HepG2 (cell line): ENCODE measurements around the gene DIPK1A. TPM values are rescaled to one million over a fixed set of nuclear protein-coding genes. Genes with fewer than 3 reads are reported as not detected.

Experiments used
- ATAC-seq: fragments of 200-7000 bp; cut with Tn5 transposase; 3 replicates; pipeline ENCODE4 v1.9.1; 2020; ENCODE audit warnings: mild to moderate bottlenecking, moderate library complexity
- BruUV-seq: library from RNA; stranded (reverse); fragments of 400-500 nt; replicated peaks from 2 replicates; lab custom pipeline; 2021; lab: Mats Ljungman, UMichigan
- CTCF ChIA-PET: fragments of 300-600 bp; formaldehyde crosslinking; extraction: SDS; loops from one replicate; lab custom pipeline; 2021; ENCODE audit warnings: low total read pairs, inconsistent platforms, low intra/inter-chr PET ratio; lab: Yijun Ruan, JAX
- POLR2A ChIA-PET: fragments of 350-600 bp; sonication (Branson Sonifier 250); formaldehyde crosslinking; loops from one replicate; lab custom pipeline; 2020; ENCODE audit warnings: antibody characterized with exemption, inconsistent platforms; lab: Yijun Ruan, JAX
- DNase-seq: peaks from one replicate; pipeline ENCODE4 v3.0.0-alpha.2; 2015; ENCODE audit warnings: low spot score
- FAIRE-seq: peaks from 3 replicates; lab custom pipeline; 2011; peaks lifted over from hg19 to GRCh38; lab: Jason Lieb, UNC
- H2AFZ ChIP-seq: one replicate; pipeline ENCODE4 v1.6.1; 2011; ENCODE audit warnings: low read length, inconsistent platforms
- H3K27ac ChIP-seq: fragments of 300-600 bp; 3 replicates; pipeline ENCODE4 v1.8.0; 2011; ENCODE audit warnings: mixed run types, mild to moderate bottlenecking, mixed read lengths, low read length, inconsistent platforms; ENCODE audit not compliant: insufficient read depth; ENCODE audit errors: extremely low read length
- H3K27me3 ChIP-seq, 2 experiments: fragments of 200-600 bp in 1 of 2; 2 replicates in 1 of 2; 3 replicates in 1 of 2; pipeline versions ENCODE4 v1.6.0 to v1.8.0; 2011; ENCODE audit warnings: low read length in 2 of 2, mild to moderate bottlenecking in 2 of 2, moderate library complexity in 2 of 2, inconsistent platforms in 1 of 2; ENCODE audit not compliant: insufficient read depth in 2 of 2, control insufficient read depth in 1 of 2
- H3K36me3 ChIP-seq, 2 experiments: fragments of 200-600 bp in 1 of 2; replicated peaks in 1 of 2; 2 replicates in 1 of 2; 3 replicates in 1 of 2; pipeline versions ENCODE4 v1.5.1 to v1.8.0; 2011; ENCODE audit warnings: low read length in 2 of 2, inconsistent platforms in 1 of 2; ENCODE audit not compliant: insufficient read depth in 2 of 2, control insufficient read depth in 1 of 2
- H3K4me1 ChIP-seq: 2 replicates; pipeline ENCODE4 v1.5.1; 2012; ENCODE audit warnings: low read length, inconsistent platforms; ENCODE audit not compliant: insufficient read depth
- H3K4me2 ChIP-seq: 2 replicates; pipeline ENCODE4 v1.6.0; 2011; ENCODE audit warnings: low read depth, low read length, inconsistent platforms
- H3K4me3 ChIP-seq, 3 experiments: fragments of 200-600 bp in 1 of 3; sonication (generic), shearing (Covaris generic) in 1 of 3; replicated peaks in 1 of 3; 2 replicates each; pipeline ENCODE4 v1.5.1; 2011 to 2016; ENCODE audit warnings: low read length in 3 of 3, inconsistent platforms in 2 of 3, low read depth in 2 of 3, mild to moderate bottlenecking in 2 of 3, control low read depth in 1 of 3, mixed read lengths in 1 of 3; ENCODE audit not compliant: insufficient read depth in 1 of 3
- H3K79me2 ChIP-seq: one replicate; pipeline ENCODE4 v1.6.1; 2011; ENCODE audit warnings: low read length, inconsistent platforms; ENCODE audit not compliant: insufficient read depth
- H3K9ac ChIP-seq: 2 replicates; pipeline ENCODE4 v1.6.0; 2011; ENCODE audit warnings: mild to moderate bottlenecking, low read depth, low read length, inconsistent platforms; ENCODE audit not compliant: insufficient read depth
- H3K9me3 ChIP-seq: 2 replicates; pipeline ENCODE4 v1.5.1; 2012; ENCODE audit warnings: mild to moderate bottlenecking, low read length
- H4K20me1 ChIP-seq: 2 replicates; pipeline ENCODE4 v1.6.0; 2011; ENCODE audit warnings: inconsistent platforms, mild to moderate bottlenecking, low read length, moderate library complexity; ENCODE audit not compliant: insufficient read depth
- DNMT1 ChIP-seq: sonication (generic); formaldehyde crosslinking; IDR thresholded peaks from 2 replicates; pipeline ENCODE4 v1.5.1; 2020; ENCODE audit warnings: mild to moderate bottlenecking, missing genetic modification reagents
- DNMT3B ChIP-seq: conservative IDR thresholded peaks from 2 replicates; pipeline ENCODE4 v1.6.1; 2016; ENCODE audit warnings: missing biosample characterization, control low read depth
- ELF1 ChIP-seq: sonication (generic); formaldehyde crosslinking; IDR thresholded peaks from 2 replicates; pipeline ENCODE4 v1.4.0; 2020; ENCODE audit warnings: missing genetic modification reagents
- FOXP1 ChIP-seq, 2 experiments: fragments of 450-650 bp in 1 of 2; IDR thresholded peaks; 2 replicates each; pipeline ENCODE4 v1.6.1; 2017 to 2018; ENCODE audit warnings: antibody characterized with exemption in 1 of 2
- REXO4 ChIP-seq: sonication (generic); formaldehyde crosslinking; IDR thresholded peaks from 2 replicates; pipeline ENCODE4 v1.8.0; 2022; ENCODE audit warnings: missing genetic modification reagents, mild to moderate bottlenecking, borderline replicate concordance
- SRSF1 ChIP-seq: fragments of 200-400 bp; formaldehyde crosslinking; optimal IDR thresholded peaks from 2 replicates; pipeline ENCODE3; 2017; ENCODE audit warnings: mild to moderate bottlenecking, low read depth, low read length, moderate library complexity
- SRSF9 ChIP-seq: fragments of 200-400 bp; formaldehyde crosslinking; IDR thresholded peaks from 2 replicates; pipeline ENCODE4 v1.6.1; 2018; ENCODE audit warnings: borderline replicate concordance, mild to moderate bottlenecking, low read depth, low read length; ENCODE audit not compliant: insufficient read depth, poor library complexity, severe bottlenecking
- TOE1 ChIP-seq: sonication (generic); formaldehyde crosslinking; IDR thresholded peaks from 2 replicates; pipeline ENCODE4 v1.4.0; 2020; ENCODE audit warnings: mild to moderate bottlenecking, missing genetic modification reagents
- ZBTB8A ChIP-seq: sonication (generic); formaldehyde crosslinking; IDR thresholded peaks from 2 replicates; pipeline ENCODE4 v1.4.0; 2020; ENCODE audit warnings: mild to moderate bottlenecking, low read depth, missing genetic modification reagents, borderline replicate concordance
- ZEB1 ChIP-seq: IDR thresholded peaks from 2 replicates; pipeline ENCODE4 v1.6.1; 2012; ENCODE audit warnings: mild to moderate bottlenecking, low read depth, inconsistent platforms; ENCODE audit not compliant: insufficient replicate concordance
- ZNF232 ChIP-seq: sonication (generic); formaldehyde crosslinking; IDR thresholded peaks from 2 replicates; pipeline ENCODE4 v1.4.0; 2020; ENCODE audit warnings: missing genetic modification reagents, borderline replicate concordance
- ZNF260 ChIP-seq: sonication (generic); formaldehyde crosslinking; IDR thresholded peaks from 2 replicates; pipeline ENCODE4 v1.4.0; 2020; ENCODE audit warnings: missing genetic modification reagents, low read depth, mild to moderate bottlenecking, borderline replicate concordance
- ZNF431 ChIP-seq: sonication (generic); formaldehyde crosslinking; IDR thresholded peaks from 2 replicates; pipeline ENCODE4 v1.9.0; 2022; ENCODE audit warnings: missing genetic modification reagents, low read depth, mild to moderate bottlenecking, borderline replicate concordance
- ZNF501 ChIP-seq: sonication (generic); formaldehyde crosslinking; IDR thresholded peaks from 2 replicates; pipeline ENCODE4 v1.5.1; 2020; ENCODE audit warnings: mild to moderate bottlenecking, moderate library complexity, missing genetic modification reagents
- WGBS: methylation state at CpG from one replicate; pipeline ENCODE4 v1.1.6; 2017; ENCODE audit warnings: low lambda C conversion rate; 5-methylcytosine and 5-hydroxymethylcytosine counted together
- in situ Hi-C: cut with HindIII; loops from 2 replicates; pipeline ENCODE4 v1.10.0; 2017; ENCODE audit warnings: low pct_unique_long_range_greater_than_20kb; ENCODE audit not compliant: extremely low pct_ligation_motif_present
- intact Hi-C: fragments of 100-400 bp; cut with micrococcal nuclease; formaldehyde crosslinking; loops from one replicate; pipeline ENCODE4 v1.10.0; 2022; ENCODE audit not compliant: unreplicated experiment
- polyA plus RNA-seq, 8 experiments: library from polyadenylated mRNA; depleted of rRNA in 3 of 8; stranded (reverse) in 7 of 8; unstranded in 1 of 8; fragments of >200 nt; fragmentation: Illumina TruSeq in 4 of 8; extraction: Trizol in 4 of 8; gene quantifications; 2 replicates each; pipeline versions ENCODE4 v1.2.1 to v1.2.3, GENCODE V29; 2011 to 2016; ENCODE audit warnings: low read depth in 4 of 8, missing spikeins in 1 of 8, mixed read lengths in 1 of 8; ENCODE audit not compliant: insufficient read depth in 1 of 8
- total RNA-seq, 5 experiments: library from RNA; depleted of rRNA; stranded (reverse); fragments of >200 nt; fragmentation: Illumina TruSeq; extraction: Trizol; gene quantifications; 2 replicates each; pipeline ENCODE4 v1.2.3, GENCODE V29; 2016; ENCODE audit warnings: low read depth in 1 of 5
- TF ChIP-seq, protein P1 (sequence below): sonication (generic); formaldehyde crosslinking; IDR thresholded peaks from 2 replicates; pipeline ENCODE4 v1.9.0; 2021; ENCODE audit warnings: missing genetic modification reagents, mild to moderate bottlenecking, borderline replicate concordance
- TF ChIP-seq, protein P2 (sequence below): sonication (generic); formaldehyde crosslinking; IDR thresholded peaks from 2 replicates; pipeline ENCODE4 v1.5.1; 2020; ENCODE audit warnings: mild to moderate bottlenecking, missing genetic modification reagents, moderate library complexity
- TF ChIP-seq, protein P3 (sequence below): IDR thresholded peaks from 2 replicates; pipeline ENCODE4 v1.6.1; 2016; ENCODE audit warnings: low read depth, control low read depth

Gene DIPK1A
- total and polyA plus RNA-seq, 2 of the 13 experiments (the other 11 are each of a cell fraction or from before 2014, with no cell fraction given): 8.4 TPM

DNA sequence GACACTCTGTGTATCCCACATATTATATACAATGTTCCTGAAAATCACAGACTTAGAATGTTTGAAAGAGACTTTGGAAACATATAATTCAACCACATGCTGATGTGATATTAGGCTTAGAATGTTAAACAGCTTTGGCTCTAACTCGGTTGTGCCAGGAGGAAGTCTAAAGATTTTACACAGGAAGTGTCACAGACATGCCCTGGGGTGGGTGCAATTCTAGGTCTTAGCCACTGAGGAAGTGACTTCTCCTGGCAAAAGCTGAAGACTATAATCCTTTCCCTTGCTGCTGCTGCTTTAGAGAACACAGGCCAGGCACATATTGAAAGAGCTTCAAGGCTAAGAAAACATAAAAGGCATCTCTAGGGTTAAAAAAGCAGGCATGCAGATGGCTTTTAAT is 78.4 kb downstream of the DIPK1A start (continued):
- TF ChIP-seq ZNF260 (CRISPR knock-in tag): no peak
- no peak for TF ChIP-seq ZEB1
- no peak for TF ChIP-seq FOXP1 (IDR thresholded peaks at IDR 0.05)
- no peak for TF ChIP-seq FOXP1 (CRISPR knock-in tag; IDR thresholded peaks at IDR 0.05)
- TF ChIP-seq DNMT1 (CRISPR knock-in tag): no peak
- no peak for TF ChIP-seq ELF1

DNA sequence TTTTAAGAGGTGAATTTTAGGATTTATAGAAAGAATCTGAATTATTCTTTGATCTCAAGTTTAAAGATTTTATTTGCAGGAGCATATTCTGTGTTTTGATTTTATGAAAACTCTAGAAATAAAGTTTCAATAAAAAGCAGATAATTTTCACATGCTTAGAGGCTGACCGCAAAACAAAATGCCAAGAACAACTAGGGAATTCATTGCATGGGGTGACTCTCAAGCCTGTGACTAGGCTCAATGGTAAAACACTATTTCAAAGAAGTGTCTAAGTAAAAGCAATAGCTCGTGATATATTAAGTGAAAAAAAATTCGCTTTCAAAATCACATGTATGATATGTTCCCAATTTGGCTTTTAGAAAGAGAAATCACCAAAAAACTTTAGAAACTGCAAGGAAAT is 79.9 kb downstream of the DIPK1A start:
- H3K4me1 ChIP-seq: peaks cover 27% of the 10 kb centered on the region
- H3K27ac ChIP-seq: no peak overlapping the region
- 96% methylated on average over 3 of the region's 3 CpGs for WGBS
- FAIRE-seq: no peak
- POLR2A ChIA-PET: no interaction called here
- H4K20me1 ChIP-seq: no peaks in the 10 kb centered on the region
- no peak overlapping the region for H3K9ac ChIP-seq
- in situ Hi-C loops: no loop called here
- H3K36me3 ChIP-seq: no peaks in the 10 kb centered on the region
- no peaks in the 10 kb centered on the region for H3K27me3 ChIP-seq
- intact Hi-C loops: no loop called here
- peaks cover 1% of the 10 kb centered on the region for H3K79me2 ChIP-seq
- H3K4me3 ChIP-seq: no peak overlapping the region
- H2AFZ ChIP-seq: no peak overlapping the region
- TF ChIP-seq TOE1 (CRISPR knock-in tag): no peak
- no peak for TF ChIP-seq REXO4
- TF ChIP-seq SRSF1: no peak
- no peak for TF ChIP-seq ZNF431 (CRISPR knock-in tag)
- TF ChIP-seq ZNF232 (CRISPR knock-in tag): no peak
- TF ChIP-seq ZBTB8A: no peak
- no peak for TF ChIP-seq SRSF9
- TF ChIP-seq, protein P1, sequence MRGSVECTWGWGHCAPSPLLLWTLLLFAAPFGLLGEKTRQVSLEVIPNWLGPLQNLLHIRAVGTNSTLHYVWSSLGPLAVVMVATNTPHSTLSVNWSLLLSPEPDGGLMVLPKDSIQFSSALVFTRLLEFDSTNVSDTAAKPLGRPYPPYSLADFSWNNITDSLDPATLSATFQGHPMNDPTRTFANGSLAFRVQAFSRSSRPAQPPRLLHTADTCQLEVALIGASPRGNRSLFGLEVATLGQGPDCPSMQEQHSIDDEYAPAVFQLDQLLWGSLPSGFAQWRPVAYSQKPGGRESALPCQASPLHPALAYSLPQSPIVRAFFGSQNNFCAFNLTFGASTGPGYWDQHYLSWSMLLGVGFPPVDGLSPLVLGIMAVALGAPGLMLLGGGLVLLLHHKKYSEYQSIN (CRISPR knock-in tag): no peak
- TF ChIP-seq, protein P2, sequence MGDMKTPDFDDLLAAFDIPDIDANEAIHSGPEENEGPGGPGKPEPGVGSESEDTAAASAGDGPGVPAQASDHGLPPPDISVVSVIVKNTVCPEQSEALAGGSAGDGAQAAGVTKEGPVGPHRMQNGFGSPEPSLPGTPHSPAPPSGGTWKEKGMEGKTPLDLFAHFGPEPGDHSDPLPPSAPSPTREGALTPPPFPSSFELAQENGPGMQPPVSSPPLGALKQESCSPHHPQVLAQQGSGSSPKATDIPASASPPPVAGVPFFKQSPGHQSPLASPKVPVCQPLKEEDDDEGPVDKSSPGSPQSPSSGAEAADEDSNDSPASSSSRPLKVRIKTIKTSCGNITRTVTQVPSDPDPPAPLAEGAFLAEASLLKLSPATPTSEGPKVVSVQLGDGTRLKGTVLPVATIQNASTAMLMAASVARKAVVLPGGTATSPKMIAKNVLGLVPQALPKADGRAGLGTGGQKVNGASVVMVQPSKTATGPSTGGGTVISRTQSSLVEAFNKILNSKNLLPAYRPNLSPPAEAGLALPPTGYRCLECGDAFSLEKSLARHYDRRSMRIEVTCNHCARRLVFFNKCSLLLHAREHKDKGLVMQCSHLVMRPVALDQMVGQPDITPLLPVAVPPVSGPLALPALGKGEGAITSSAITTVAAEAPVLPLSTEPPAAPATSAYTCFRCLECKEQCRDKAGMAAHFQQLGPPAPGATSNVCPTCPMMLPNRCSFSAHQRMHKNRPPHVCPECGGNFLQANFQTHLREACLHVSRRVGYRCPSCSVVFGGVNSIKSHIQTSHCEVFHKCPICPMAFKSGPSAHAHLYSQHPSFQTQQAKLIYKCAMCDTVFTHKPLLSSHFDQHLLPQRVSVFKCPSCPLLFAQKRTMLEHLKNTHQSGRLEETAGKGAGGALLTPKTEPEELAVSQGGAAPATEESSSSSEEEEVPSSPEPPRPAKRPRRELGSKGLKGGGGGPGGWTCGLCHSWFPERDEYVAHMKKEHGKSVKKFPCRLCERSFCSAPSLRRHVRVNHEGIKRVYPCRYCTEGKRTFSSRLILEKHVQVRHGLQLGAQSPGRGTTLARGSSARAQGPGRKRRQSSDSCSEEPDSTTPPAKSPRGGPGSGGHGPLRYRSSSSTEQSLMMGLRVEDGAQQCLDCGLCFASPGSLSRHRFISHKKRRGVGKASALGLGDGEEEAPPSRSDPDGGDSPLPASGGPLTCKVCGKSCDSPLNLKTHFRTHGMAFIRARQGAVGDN (CRISPR knock-in tag): no peak
- no peak for TF ChIP-seq DNMT3B (CRISPR knock-in tag)
- TF ChIP-seq, protein P3, sequence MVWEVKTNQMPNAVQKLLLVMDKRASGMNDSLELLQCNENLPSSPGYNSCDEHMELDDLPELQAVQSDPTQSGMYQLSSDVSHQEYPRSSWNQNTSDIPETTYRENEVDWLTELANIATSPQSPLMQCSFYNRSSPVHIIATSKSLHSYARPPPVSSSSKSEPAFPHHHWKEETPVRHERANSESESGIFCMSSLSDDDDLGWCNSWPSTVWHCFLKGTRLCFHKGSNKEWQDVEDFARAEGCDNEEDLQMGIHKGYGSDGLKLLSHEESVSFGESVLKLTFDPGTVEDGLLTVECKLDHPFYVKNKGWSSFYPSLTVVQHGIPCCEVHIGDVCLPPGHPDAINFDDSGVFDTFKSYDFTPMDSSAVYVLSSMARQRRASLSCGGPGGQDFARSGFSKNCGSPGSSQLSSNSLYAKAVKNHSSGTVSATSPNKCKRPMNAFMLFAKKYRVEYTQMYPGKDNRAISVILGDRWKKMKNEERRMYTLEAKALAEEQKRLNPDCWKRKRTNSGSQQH (CRISPR knock-in tag): no peak
- TF ChIP-seq ZNF501 (CRISPR knock-in tag): no peak
- TF ChIP-seq, all 625 proteins: peak for 0
- Histone ChIP-seq H3K9me3 (no peaks in the 10 kb centered on the region), H3K4me2 (no peak overlapping the region)
- DNase-seq: no peak
- ATAC-seq: no peak
- BruUV-seq: no TSS peak
- CTCF ChIA-PET: no interaction called here
